Astrocyte (in vitro differentiated cells and primary cell): ENCODE results near the gene GNG12. TPM values are rescaled to one million over a fixed set of nuclear protein-coding genes. Genes with fewer than 3 reads are reported as not detected.

ENCODE experiments used
- DNase-seq: peaks from one replicate; pipeline ENCODE4 v3.0.0-alpha.2; 2010; ENCODE audit warnings: low read depth
- FAIRE-seq: peaks from 2 replicates; lab custom pipeline; 2011; peaks lifted over from hg19 to GRCh38; lab: Jason Lieb, UNC
- H2AFZ ChIP-seq: 2 replicates; pipeline ENCODE4 v1.6.0; 2012; ENCODE audit warnings: low read depth, low read length, inconsistent platforms
- H3K27ac ChIP-seq: 2 replicates; pipeline ENCODE4 v1.5.1; 2011; ENCODE audit warnings: low read depth, low read length, inconsistent platforms
- H3K27me3 ChIP-seq: 2 replicates; pipeline ENCODE4 v1.6.0; 2011; ENCODE audit warnings: low read length, inconsistent platforms; ENCODE audit not compliant: insufficient read depth
- H3K36me3 ChIP-seq: 2 replicates; pipeline ENCODE4 v1.5.1; 2011; ENCODE audit warnings: low read length, inconsistent platforms; ENCODE audit not compliant: insufficient read depth
- H3K4me1 ChIP-seq: 2 replicates; pipeline ENCODE4 v1.5.1; 2011; ENCODE audit warnings: low read length, inconsistent platforms; ENCODE audit not compliant: insufficient read depth
- H3K4me2 ChIP-seq: 2 replicates; pipeline ENCODE4 v1.6.0; 2012; ENCODE audit warnings: low read length, inconsistent platforms
- H3K4me3 ChIP-seq: 2 replicates; pipeline ENCODE4 v1.5.1; 2011; ENCODE audit warnings: low read depth, mild to moderate bottlenecking, low read length, inconsistent platforms; ENCODE audit not compliant: insufficient read depth
- H3K79me2 ChIP-seq: 2 replicates; pipeline ENCODE4 v1.6.0; 2012; ENCODE audit warnings: mild to moderate bottlenecking, low read length, inconsistent platforms; ENCODE audit not compliant: insufficient read depth
- H3K9ac ChIP-seq: 2 replicates; pipeline ENCODE4 v1.6.0; 2012; ENCODE audit warnings: mild to moderate bottlenecking, low read length, inconsistent platforms
- H3K9me3 ChIP-seq: 2 replicates; pipeline ENCODE4 v1.5.1; 2012; ENCODE audit warnings: low read depth, mild to moderate bottlenecking, low read length, inconsistent platforms; ENCODE audit not compliant: insufficient read depth
- H4K20me1 ChIP-seq: 2 replicates; pipeline ENCODE4 v1.6.0; 2012; ENCODE audit warnings: low read length, inconsistent platforms; ENCODE audit not compliant: insufficient read depth
- H3K27ac Mint-ChIP-seq: one replicate; pipeline ENCODE4 v1.8.0; 2021; ENCODE audit warnings: mild to moderate bottlenecking, mixed read lengths; ENCODE audit not compliant: unreplicated experiment
- H3K27me3 Mint-ChIP-seq: one replicate; pipeline ENCODE4 v1.8.0; 2021; ENCODE audit warnings: low read depth, mixed read lengths; ENCODE audit not compliant: unreplicated experiment
- H3K36me3 Mint-ChIP-seq: one replicate; pipeline ENCODE4 v1.8.0; 2021; ENCODE audit warnings: low read depth, mixed read lengths; ENCODE audit not compliant: unreplicated experiment
- H3K4me1 Mint-ChIP-seq: one replicate; pipeline ENCODE4 v1.8.0; 2021; ENCODE audit warnings: low read depth, mixed read lengths; ENCODE audit not compliant: unreplicated experiment
- H3K4me3 Mint-ChIP-seq: one replicate; pipeline ENCODE4 v1.8.0; 2021; ENCODE audit warnings: mild to moderate bottlenecking, moderate library complexity, mixed read lengths; ENCODE audit not compliant: unreplicated experiment
- H3K9me3 Mint-ChIP-seq: one replicate; pipeline ENCODE4 v1.8.0; 2021; ENCODE audit warnings: mild to moderate bottlenecking, mixed read lengths; ENCODE audit not compliant: unreplicated experiment
- EZH2 ChIP-seq: IDR thresholded peaks from 2 replicates; pipeline ENCODE4 v1.6.1; 2012; ENCODE audit warnings: mild to moderate bottlenecking, low read length, inconsistent platforms; ENCODE audit not compliant: insufficient read depth
- total RNA-seq: library from RNA; stranded (reverse); gene quantifications from 2 replicates; pipeline ENCODE4 v1.2.1, GENCODE V29; 2021
- TF ChIP-seq, protein P1 (sequence below): IDR thresholded peaks from 2 replicates; pipeline ENCODE4 v1.5.1; 2011; ENCODE audit warnings: low read depth, mild to moderate bottlenecking, inconsistent platforms, low read length, moderate library complexity; ENCODE audit not compliant: insufficient read depth

GNG12 gene
- total RNA-seq, 1 donor from 2014 or later, result 101 TPM

DNA sequence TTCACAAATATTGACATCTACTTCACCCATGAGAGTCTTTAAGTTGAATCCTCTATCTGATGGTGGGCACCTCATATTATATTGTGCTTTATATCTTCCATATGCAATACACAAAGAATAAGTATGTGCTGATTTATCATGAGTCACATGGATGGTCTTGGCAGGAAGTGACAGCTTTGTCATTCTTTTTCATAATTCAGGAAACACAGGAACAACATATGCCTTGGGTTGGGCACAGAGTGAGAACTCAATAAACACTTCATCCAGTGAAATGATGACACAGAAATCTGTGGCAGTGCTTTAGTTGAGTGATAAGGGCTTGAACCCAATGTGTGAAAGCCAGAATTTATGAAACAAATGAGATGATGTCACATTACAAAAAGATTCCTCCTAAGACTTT, 107.0 kb downstream of the GNG12 start:
- Histone ChIP-seq H3K36me3 (peaks cover 7% of the 10 kb centered on the region), H3K4me2 (peak overlapping the region; percentile 26), H2AFZ (no peak overlapping the region), H3K9me3 (no peaks in the 10 kb centered on the region), H3K4me1 (peaks cover 52% of the 10 kb centered on the region), H4K20me1 (peaks cover 36% of the 10 kb centered on the region), H3K4me3 (no peak overlapping the region), H3K79me2 (peaks cover 68% of the 10 kb centered on the region), H3K9ac (no peak overlapping the region), H3K27ac (peak overlapping the region; percentile 73), H3K27me3 (no peaks in the 10 kb centered on the region)
- no peak overlapping the region for H3K4me3 Mint-ChIP-seq
- H3K27me3 Mint-ChIP-seq, result no peaks in the 10 kb centered on the region
- no peak overlapping the region for H3K27ac Mint-ChIP-seq
- H3K9me3 Mint-ChIP-seq, result no peaks in the 10 kb centered on the region
- FAIRE-seq (peak; percentile 55), DNase-seq (no peak)
- peaks cover 34% of the 10 kb centered on the region for H3K4me1 Mint-ChIP-seq
- peaks cover 15% of the 10 kb centered on the region for H3K36me3 Mint-ChIP-seq
- TF ChIP-seq, protein P1, sequence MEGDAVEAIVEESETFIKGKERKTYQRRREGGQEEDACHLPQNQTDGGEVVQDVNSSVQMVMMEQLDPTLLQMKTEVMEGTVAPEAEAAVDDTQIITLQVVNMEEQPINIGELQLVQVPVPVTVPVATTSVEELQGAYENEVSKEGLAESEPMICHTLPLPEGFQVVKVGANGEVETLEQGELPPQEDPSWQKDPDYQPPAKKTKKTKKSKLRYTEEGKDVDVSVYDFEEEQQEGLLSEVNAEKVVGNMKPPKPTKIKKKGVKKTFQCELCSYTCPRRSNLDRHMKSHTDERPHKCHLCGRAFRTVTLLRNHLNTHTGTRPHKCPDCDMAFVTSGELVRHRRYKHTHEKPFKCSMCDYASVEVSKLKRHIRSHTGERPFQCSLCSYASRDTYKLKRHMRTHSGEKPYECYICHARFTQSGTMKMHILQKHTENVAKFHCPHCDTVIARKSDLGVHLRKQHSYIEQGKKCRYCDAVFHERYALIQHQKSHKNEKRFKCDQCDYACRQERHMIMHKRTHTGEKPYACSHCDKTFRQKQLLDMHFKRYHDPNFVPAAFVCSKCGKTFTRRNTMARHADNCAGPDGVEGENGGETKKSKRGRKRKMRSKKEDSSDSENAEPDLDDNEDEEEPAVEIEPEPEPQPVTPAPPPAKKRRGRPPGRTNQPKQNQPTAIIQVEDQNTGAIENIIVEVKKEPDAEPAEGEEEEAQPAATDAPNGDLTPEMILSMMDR, result no peak
- no peak for TF ChIP-seq EZH2

DNA sequence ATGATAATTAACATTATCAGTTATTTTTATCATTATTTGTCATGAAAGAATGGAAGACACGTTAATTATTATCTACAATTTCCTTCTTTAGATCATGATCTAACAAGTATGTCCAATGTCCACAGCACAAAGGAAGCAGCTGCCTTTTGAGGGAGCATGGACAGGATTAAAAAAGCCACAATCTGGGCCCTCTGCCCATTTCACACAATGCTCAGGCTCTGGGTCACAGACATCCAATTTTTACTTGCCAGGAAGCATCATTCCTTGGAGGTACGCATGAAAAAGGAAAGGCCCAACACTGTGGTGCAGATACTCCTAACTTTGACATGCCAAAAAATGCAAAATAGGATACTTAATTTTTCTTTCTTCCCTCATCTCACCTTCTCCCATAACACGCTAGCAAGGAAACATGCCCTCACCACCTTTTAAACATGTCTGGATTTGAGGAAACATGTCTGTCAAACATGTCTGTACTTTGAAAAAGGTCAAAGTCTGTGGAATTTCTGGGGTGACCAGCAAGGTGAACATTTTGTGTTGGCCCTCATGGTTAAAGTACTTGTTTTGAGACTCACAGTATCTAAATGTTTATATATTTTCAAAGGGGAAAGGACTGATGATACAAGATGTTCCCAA, 108.2 kb downstream of the GNG12 start:
- FAIRE-seq (peak; percentile 50), DNase-seq (peak; percentile 96)
- Mint-ChIP-seq H3K9me3 (no peaks in the 10 kb centered on the region), H3K27ac (peak overlapping the region; percentile 63), H3K4me1 (peaks cover 29% of the 10 kb centered on the region), H3K27me3 (no peaks in the 10 kb centered on the region), H3K36me3 (peaks cover 14% of the 10 kb centered on the region), H3K4me3 (no peak overlapping the region)
- Histone ChIP-seq H3K27me3 (no peaks in the 10 kb centered on the region), H4K20me1 (peaks cover 39% of the 10 kb centered on the region), H3K36me3 (peaks cover 6% of the 10 kb centered on the region), H2AFZ (no peak overlapping the region), H3K4me3 (no peak overlapping the region), H3K27ac (peak overlapping the region; percentile 73), H3K79me2 (peaks cover 75% of the 10 kb centered on the region), H3K4me1 (peaks cover 52% of the 10 kb centered on the region), H3K4me2 (peak overlapping the region; percentile 37), H3K9me3 (no peaks in the 10 kb centered on the region), H3K9ac (no peak overlapping the region)
- TF ChIP-seq, protein P1, result no peak
- TF ChIP-seq EZH2, result no peak

DNA sequence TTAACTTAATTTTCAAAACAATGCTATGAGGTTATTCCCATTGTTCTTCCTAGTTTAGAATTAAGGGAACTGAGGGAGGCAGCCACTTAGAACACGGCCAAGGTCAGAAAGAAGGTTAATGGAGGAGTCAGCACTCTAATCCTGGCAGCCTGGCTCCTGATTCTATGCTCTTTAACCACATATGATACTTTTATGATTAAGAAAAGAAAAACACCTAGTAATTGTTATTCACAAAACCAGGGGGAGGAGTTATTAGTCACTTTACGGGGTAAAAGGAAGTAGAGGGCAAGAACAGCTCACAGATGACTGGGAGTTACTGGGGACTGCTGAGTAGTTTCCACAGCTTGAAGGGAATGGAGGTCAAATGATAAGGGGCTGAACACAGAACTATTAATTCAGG, 109.6 kb downstream of the GNG12 start:
- peak overlapping the region; percentile 62 for H3K9ac ChIP-seq
- peak overlapping the region; percentile 70 for H3K4me2 ChIP-seq
- H3K4me1 Mint-ChIP-seq, result peaks cover 26% of the 10 kb centered on the region
- peak overlapping the region; percentile 6 for H3K4me3 ChIP-seq
- FAIRE-seq, result no peak
- no peak overlapping the region for H3K4me3 Mint-ChIP-seq
- H3K36me3 Mint-ChIP-seq, result peaks cover 11% of the 10 kb centered on the region
- peaks cover 75% of the 10 kb centered on the region for H3K79me2 ChIP-seq
- peaks cover 43% of the 10 kb centered on the region for H4K20me1 ChIP-seq
- H3K27me3 Mint-ChIP-seq, result no peaks in the 10 kb centered on the region
- H3K27ac ChIP-seq, result peak overlapping the region; percentile 73
- H3K27me3 ChIP-seq, result no peaks in the 10 kb centered on the region
- TF ChIP-seq, protein P1, result no peak
- no peak for TF ChIP-seq EZH2
- peak; percentile 85 for DNase-seq
- peaks cover 52% of the 10 kb centered on the region for H3K4me1 ChIP-seq
- no peaks in the 10 kb centered on the region for H3K9me3 Mint-ChIP-seq
- H2AFZ ChIP-seq, result no peak overlapping the region
- no peak overlapping the region for H3K27ac Mint-ChIP-seq
- H3K36me3 ChIP-seq, result peaks cover 4% of the 10 kb centered on the region
- H3K9me3 ChIP-seq, result no peaks in the 10 kb centered on the region
